ENCODE data around the gene HPCA. TPM values are rescaled to one million over a fixed set of nuclear protein-coding genes. Genes with fewer than 3 reads are reported as not detected.
"Not testable (repeated sequence)": the region's sequence is repeated elsewhere in the genome, so short reads cannot be mapped to it uniquely, and the experiment has no call there.

The HPCA gene
- total RNA-seq, 2 donors from 2014 or later, result 1.6 to 3.0 TPM

- no peaks in the 10 kb centered on the region for H3K36me3 ChIP-seq
- H3K27me3 ChIP-seq, result no peaks in the 10 kb centered on the region
- H3K4me1 ChIP-seq, result no peaks in the 10 kb centered on the region
- intact Hi-C loops (cut with DNase I), result no loop called here
- peak; percentile 92 for DNase-seq
- TF ChIP-seq CTCF (IDR thresholded peaks at IDR 0.05), result no peak
- H3K4me3 ChIP-seq, result no peak overlapping the region
- no peaks in the 10 kb centered on the region for H3K9me3 ChIP-seq
- H3K27ac ChIP-seq, result peak overlapping the region; percentile 89
- peak overlapping the region in 1 of 2 donors; percentile 68 for H3K9ac ChIP-seq (ENCODE audit: low read depth in 2 of 2, low read length in 2 of 2)
Observed at GRCh38 chr1:32903991-32904785, 17.9 kb downstream of the HPCA start.

- peak overlapping the region; percentile 89 for H3K27ac ChIP-seq
- DNase-seq, result peak; percentile 67
Observed at GRCh38 chr1:32904797-32905196, 18.5 kb downstream of the HPCA start.

GRCh38 chr1:32905588-32905987, 19.3 kb downstream of the HPCA start:
- H3K9me3 ChIP-seq; intact Hi-C loops (cut with DNase I); H3K4me1 ChIP-seq; H3K4me3 ChIP-seq; DNase-seq; H3K36me3 ChIP-seq; H3K27me3 ChIP-seq: not testable (repeated sequence)
- H3K27ac ChIP-seq, result peak overlapping the region; percentile 89
- peak overlapping the region in 1 of 2 donors; percentile 68 for H3K9ac ChIP-seq (ENCODE audit: low read depth in 2 of 2, low read length in 2 of 2)

More at GRCh38 chr1:32904797-32905196, 18.5 kb downstream of the HPCA start:
- no peak overlapping the region for H3K4me3 ChIP-seq
- H3K4me1 ChIP-seq, result no peaks in the 10 kb centered on the region
- intact Hi-C loops (cut with DNase I), result no loop called here
- H3K36me3 ChIP-seq, result no peaks in the 10 kb centered on the region
- H3K27me3 ChIP-seq, result no peaks in the 10 kb centered on the region
- peak overlapping the region in 1 of 2 donors; percentile 68 for H3K9ac ChIP-seq (ENCODE audit: low read depth in 2 of 2, low read length in 2 of 2)
- no peak for TF ChIP-seq CTCF (IDR thresholded peaks at IDR 0.05)
- H3K9me3 ChIP-seq, result no peaks in the 10 kb centered on the region

- intact Hi-C loops (cut with DNase I), result no loop called here
- no peak for DNase-seq
- H3K4me3 ChIP-seq, result no peak overlapping the region
- no peak for TF ChIP-seq CTCF (IDR thresholded peaks at IDR 0.05)
- no peaks in the 10 kb centered on the region for H3K4me1 ChIP-seq
- H3K27me3 ChIP-seq, result no peaks in the 10 kb centered on the region
- no peaks in the 10 kb centered on the region for H3K36me3 ChIP-seq
- H3K27ac ChIP-seq, result peak overlapping the region; percentile 30
- H3K9me3 ChIP-seq, result no peaks in the 10 kb centered on the region
- peak overlapping the region in 1 of 2 donors; percentile 43 for H3K9ac ChIP-seq (ENCODE audit: low read depth in 2 of 2, low read length in 2 of 2)
Observed at GRCh38 chr1:32906654-32907053, 20.4 kb downstream of the HPCA start.

GRCh38 chr1:32907435-32907834, 21.1 kb downstream of the HPCA start:
- Histone ChIP-seq H3K27me3 (no peaks in the 10 kb centered on the region), H3K4me3 (no peak overlapping the region), H3K9ac (ENCODE audit: low read depth in 2 of 2, low read length in 2 of 2) (no peak overlapping the region), H3K36me3 (no peaks in the 10 kb centered on the region), H3K4me1 (no peaks in the 10 kb centered on the region), H3K27ac (peak overlapping the region; percentile 72), H3K9me3 (no peaks in the 10 kb centered on the region)
- no peak for TF ChIP-seq CTCF (IDR thresholded peaks at IDR 0.05)
- peak; percentile 61 for DNase-seq
- intact Hi-C loops (cut with DNase I), result no loop called here

GRCh38 chr1:32910319-32910718, 24.0 kb downstream of the HPCA start:
- H3K9me3 ChIP-seq, result no peaks in the 10 kb centered on the region
- DNase-seq, result no peak
- no peaks in the 10 kb centered on the region for H3K36me3 ChIP-seq
- no peaks in the 10 kb centered on the region for H3K27me3 ChIP-seq
- H3K4me3 ChIP-seq, result no peak overlapping the region
- intact Hi-C loops (cut with DNase I), result no loop called here
- H3K9ac ChIP-seq (ENCODE audit: low read depth in 2 of 2, low read length in 2 of 2), result no peak overlapping the region
- no peak overlapping the region for H3K27ac ChIP-seq
- no peak for TF ChIP-seq CTCF (IDR thresholded peaks at IDR 0.05)
- H3K4me1 ChIP-seq, result no peaks in the 10 kb centered on the region

Data from colonic mucosa (tissue), 4 donors.